ENCODE measurements around the gene KIF26B.
A peak's percentile ranks its signal among the peaks of the same experiment; 100 is the strongest.

KIF26B gene

GRCh38 chr1:245276445-245276844, 121.7 kb downstream of the KIF26B start:
- TF ChIP-seq CTCF (IDR thresholded peaks at IDR 0.05; ENCODE audit: low read depth, low read length, missing control alignments) = no peak
- no peak overlapping the region for H3K4me3 ChIP-seq (replicated peaks; ENCODE audit: low read depth, low read length)

GRCh38 chr1:245277276-245277675, 122.5 kb downstream of the KIF26B start:
- DNase-seq (ENCODE audit: extremely low read depth, low read depth) = no peak
- H3K4me3 ChIP-seq (replicated peaks; ENCODE audit: low read depth, low read length) = no peak overlapping the region
- peak; percentile 29 for TF ChIP-seq CTCF (IDR thresholded peaks at IDR 0.05; ENCODE audit: low read depth, low read length, missing control alignments)

More at GRCh38 chr1:245276445-245276844, 121.7 kb downstream of the KIF26B start:
- DNase-seq (ENCODE audit: extremely low read depth, low read depth) = no peak

GRCh38 chr1:245278846-245279245, 124.1 kb downstream of the KIF26B start:
- TF ChIP-seq CTCF (IDR thresholded peaks at IDR 0.05; ENCODE audit: low read depth, low read length, missing control alignments) = no peak
- H3K4me3 ChIP-seq (replicated peaks; ENCODE audit: low read depth, low read length) = no peak overlapping the region
- DNase-seq (ENCODE audit: extremely low read depth, low read depth) = no peak

- TF ChIP-seq CTCF (IDR thresholded peaks at IDR 0.05; ENCODE audit: low read depth, low read length, missing control alignments) = no peak
- H3K4me3 ChIP-seq (replicated peaks; ENCODE audit: low read depth, low read length) = no peak overlapping the region
- DNase-seq (ENCODE audit: extremely low read depth, low read depth) = no peak
Measured at GRCh38 chr1:245279346-245279745, 124.6 kb downstream of the KIF26B start.

GRCh38 chr1:245283001-245283400, 128.2 kb downstream of the KIF26B start:
- TF ChIP-seq CTCF (IDR thresholded peaks at IDR 0.05; ENCODE audit: low read depth, low read length, missing control alignments) = no peak
- H3K4me3 ChIP-seq (replicated peaks; ENCODE audit: low read depth, low read length) = no peak overlapping the region
- no peak for DNase-seq (ENCODE audit: extremely low read depth, low read depth)

GRCh38 chr1:245285168-245285567, 130.4 kb downstream of the KIF26B start:
- TF ChIP-seq CTCF (IDR thresholded peaks at IDR 0.05; ENCODE audit: low read depth, low read length, missing control alignments) = no peak
- no peak for DNase-seq (ENCODE audit: extremely low read depth, low read depth)
- H3K4me3 ChIP-seq (replicated peaks; ENCODE audit: low read depth, low read length) = no peak overlapping the region

- TF ChIP-seq CTCF (IDR thresholded peaks at IDR 0.05; ENCODE audit: low read depth, low read length, missing control alignments) = no peak
- DNase-seq (ENCODE audit: extremely low read depth, low read depth) = no peak
- no peak overlapping the region for H3K4me3 ChIP-seq (replicated peaks; ENCODE audit: low read depth, low read length)
Measured at GRCh38 chr1:245288796-245289195, 134.0 kb downstream of the KIF26B start.

All from HFF-Myc (cell line).